ENCODE results near the gene SPINK9.
"Not testable (repeated sequence)": the region's sequence is repeated elsewhere in the genome, so short reads cannot be mapped to it uniquely, and the experiment has no call there.

SPINK9 gene

GRCh38 chr5:148335259-148335658 lies at the start of gene SPINK9:
Gene SPINK9 (plus strand): TSS chr5:148335559. CDS start chr5:148335614, 55 bp downstream.
- Mint-ChIP-seq H3K27me3 (peaks cover 8% of the 10 kb centered on the region), H3K4me3 (no peak within 1 kb of the TSS), H3K27ac (no peak within 1 kb of the TSS), H3K9me3 (peaks cover 6% of the 10 kb centered on the region), H3K36me3 (peaks cover 5% of the 10 kb centered on the region), H3K4me1 (peaks cover 5% of the 10 kb centered on the region)
- no peak for ATAC-seq

DNA sequence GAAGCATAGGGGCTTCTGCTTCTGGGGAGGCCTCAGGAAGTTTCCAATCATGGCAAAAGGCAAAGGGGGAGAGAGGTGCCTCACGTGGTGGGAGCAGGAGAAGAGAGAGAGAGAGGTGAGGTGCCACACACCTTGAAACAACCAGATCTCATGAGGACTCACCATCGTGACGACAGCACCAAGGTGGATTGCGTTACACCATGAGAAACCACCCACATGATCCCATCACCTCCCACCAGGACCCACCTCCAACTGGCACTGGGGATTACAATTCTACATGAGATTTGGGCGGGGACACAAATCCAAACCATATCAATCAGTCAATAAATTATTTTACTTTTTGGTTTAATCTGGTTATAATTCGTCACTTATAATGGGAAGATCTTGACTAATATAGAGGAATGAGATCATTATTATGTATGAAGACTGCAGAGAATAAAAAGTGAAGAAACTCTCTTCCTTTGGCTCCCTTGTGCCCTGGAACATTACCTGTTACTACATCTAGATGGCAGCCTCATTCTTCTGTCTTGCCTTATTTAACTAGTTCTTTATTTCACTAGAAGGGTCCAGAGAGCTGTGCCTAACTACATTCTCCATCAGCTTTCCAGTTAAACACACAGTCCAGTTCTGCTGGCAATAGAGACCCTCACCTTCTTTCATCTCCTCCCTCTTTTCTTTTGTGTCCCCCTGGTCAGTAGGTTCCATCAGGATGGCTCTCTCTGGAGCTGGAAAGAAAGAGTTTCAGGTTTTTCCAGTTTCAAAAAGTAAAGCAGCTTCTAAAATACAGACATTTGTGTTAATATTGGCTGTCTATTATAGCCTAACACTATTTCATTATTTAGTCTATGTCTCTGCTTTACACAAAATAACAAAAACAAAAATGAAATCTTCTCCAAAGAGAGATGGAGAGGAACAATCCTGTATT lies 44.8 kb upstream of the SPINK9 start:
- H3K27ac Mint-ChIP-seq: no peak overlapping the region
- H3K27me3 Mint-ChIP-seq: no peaks in the 10 kb centered on the region
- H3K36me3 Mint-ChIP-seq: no peaks in the 10 kb centered on the region

DNA sequence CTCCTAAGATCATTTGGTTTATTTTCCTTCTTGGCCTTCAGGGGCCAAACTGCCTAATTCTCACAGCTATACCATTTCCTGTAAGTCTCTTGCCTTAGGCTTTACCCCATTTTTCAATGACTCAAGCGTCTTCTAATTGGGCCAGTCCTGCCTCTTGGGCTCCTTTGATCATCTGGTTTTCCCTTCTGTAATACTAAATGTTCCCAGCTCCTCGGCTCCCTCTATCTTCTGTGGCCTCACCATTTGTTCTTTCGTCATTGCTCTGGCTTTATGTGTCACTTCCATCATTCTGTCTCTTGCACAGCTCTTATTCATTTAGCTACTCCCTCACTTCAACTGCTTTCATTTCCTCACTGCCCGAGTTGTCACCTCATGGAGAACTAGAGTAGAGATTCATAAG lies 37.6 kb upstream of the SPINK9 start:
- no peaks in the 10 kb centered on the region for H3K4me1 Mint-ChIP-seq
- no peaks in the 10 kb centered on the region for H3K9me3 Mint-ChIP-seq
- no peaks in the 10 kb centered on the region for H3K36me3 Mint-ChIP-seq
- no peak for ATAC-seq
- no peak overlapping the region for H3K4me3 Mint-ChIP-seq
- H3K27me3 Mint-ChIP-seq: no peaks in the 10 kb centered on the region
- H3K27ac Mint-ChIP-seq: no peak overlapping the region

More for the DNA sequence above, 44.8 kb upstream of the SPINK9 start:
- Mint-ChIP-seq H3K4me3 (no peak overlapping the region), H3K9me3 (no peaks in the 10 kb centered on the region), H3K4me1 (no peaks in the 10 kb centered on the region)
- no peak for ATAC-seq

GRCh38 chr5:148306446-148306845 lies 28.9 kb upstream of the SPINK9 start:
- Mint-ChIP-seq H3K4me3 (no peak overlapping the region), H3K27me3 (peaks cover 14% of the 10 kb centered on the region), H3K36me3 (peaks cover 6% of the 10 kb centered on the region), H3K9me3 (peaks cover 12% of the 10 kb centered on the region), H3K4me1 (no peaks in the 10 kb centered on the region), H3K27ac (no peak overlapping the region)
- ATAC-seq: no peak

DNA sequence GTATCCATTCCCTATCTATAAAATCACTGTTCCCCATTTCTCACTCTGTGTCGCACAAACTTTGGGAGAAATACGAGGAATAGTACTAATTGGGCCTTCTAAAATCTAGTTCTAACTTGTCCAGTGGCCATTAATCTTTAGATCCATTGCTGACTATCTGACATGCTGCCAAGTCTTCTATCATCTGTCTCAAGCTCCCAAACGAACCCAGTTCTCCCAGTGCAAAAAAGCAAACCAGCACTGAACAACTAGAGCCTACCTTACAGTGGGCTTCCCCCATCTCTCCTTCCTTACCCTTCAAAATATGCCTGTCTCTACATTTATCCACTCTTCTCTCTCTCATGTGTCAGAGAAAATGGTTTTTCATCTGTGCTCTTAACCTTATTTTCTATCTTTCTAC lies 26.3 kb upstream of the SPINK9 start:
- ATAC-seq: no peak
- no peak overlapping the region for H3K4me3 Mint-ChIP-seq
- no peaks in the 10 kb centered on the region for H3K4me1 Mint-ChIP-seq
- peaks cover 14% of the 10 kb centered on the region for H3K27me3 Mint-ChIP-seq
- H3K9me3 Mint-ChIP-seq: peaks cover 12% of the 10 kb centered on the region
- H3K27ac Mint-ChIP-seq: no peak overlapping the region
- peaks cover 6% of the 10 kb centered on the region for H3K36me3 Mint-ChIP-seq

DNA sequence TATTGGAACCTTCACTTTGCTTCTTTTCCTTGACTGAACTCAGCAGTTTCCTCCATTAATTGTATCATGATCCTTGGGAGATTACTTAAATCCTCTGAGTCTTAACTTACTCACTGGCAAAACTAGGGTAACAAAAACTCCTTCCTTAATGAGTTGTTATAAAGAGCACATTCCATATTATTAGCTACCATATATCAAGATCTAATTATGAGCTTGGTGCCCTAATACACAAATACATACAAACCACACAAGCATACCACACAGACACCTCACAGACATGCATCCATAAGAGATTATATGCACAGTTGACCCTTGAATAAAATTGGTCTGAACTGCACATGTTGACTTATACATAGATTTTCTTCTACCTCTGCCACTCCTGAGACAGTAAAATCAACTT lies 25.6 kb upstream of the SPINK9 start:
- no peak overlapping the region for H3K4me3 Mint-ChIP-seq
- no peaks in the 10 kb centered on the region for H3K4me1 Mint-ChIP-seq
- ATAC-seq: no peak
- peaks cover 12% of the 10 kb centered on the region for H3K9me3 Mint-ChIP-seq
- peaks cover 14% of the 10 kb centered on the region for H3K27me3 Mint-ChIP-seq
- H3K27ac Mint-ChIP-seq: no peak overlapping the region
- peaks cover 6% of the 10 kb centered on the region for H3K36me3 Mint-ChIP-seq

DNA sequence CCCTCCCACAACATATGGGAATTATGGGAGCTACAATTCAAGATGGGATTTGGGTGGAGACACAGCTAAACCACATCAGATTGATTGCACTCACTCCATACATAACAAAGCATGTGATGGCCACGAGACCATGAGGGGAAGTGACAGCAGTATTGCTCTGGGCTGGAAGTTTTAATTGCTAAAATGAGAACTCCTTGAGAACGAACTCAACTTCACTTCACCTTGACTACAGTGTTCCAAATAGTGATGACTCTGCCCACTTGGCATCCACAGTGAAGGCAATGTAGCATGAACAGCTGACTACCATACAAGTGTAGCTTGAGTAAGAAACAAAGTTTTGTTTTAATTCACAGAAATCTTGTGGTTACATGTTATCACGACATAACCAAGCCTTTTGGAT lies 23.9 kb upstream of the SPINK9 start:
- Mint-ChIP-seq H3K9me3 (peaks cover 12% of the 10 kb centered on the region), H3K36me3 (peaks cover 6% of the 10 kb centered on the region), H3K4me1 (no peaks in the 10 kb centered on the region), H3K27ac (no peak overlapping the region), H3K27me3 (peaks cover 14% of the 10 kb centered on the region), H3K4me3 (no peak overlapping the region)
- ATAC-seq: no peak

DNA sequence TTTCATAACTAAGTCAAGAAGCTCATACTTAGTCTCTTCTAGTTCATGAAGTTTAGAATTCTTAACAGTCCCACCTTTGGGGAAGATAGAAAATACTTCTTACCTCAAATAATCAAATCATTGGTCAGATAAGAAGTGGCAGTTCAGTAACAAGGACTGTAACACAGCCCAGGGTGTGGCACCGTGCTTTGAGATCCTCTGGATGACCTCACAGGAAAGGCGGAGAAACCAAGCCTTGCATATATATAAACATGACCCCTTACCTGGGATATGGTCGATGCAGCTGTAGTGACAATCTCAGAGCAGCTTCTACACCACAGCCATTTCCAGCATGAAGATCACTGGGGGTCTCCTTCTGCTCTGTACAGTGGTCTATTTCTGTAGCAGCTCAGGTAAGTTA lies 23.2 kb upstream of the SPINK9 start, which contains the start of gene SPINK7:
SPINK7 (plus strand) TSS at position 271 of the 400 bp plus-strand sequence; CDS start at position 332, 61 bp downstream.
- H3K4me3 Mint-ChIP-seq: no peak within 1 kb of the TSS
- peaks cover 6% of the 10 kb centered on the region for H3K36me3 Mint-ChIP-seq
- no peak for ATAC-seq
- H3K9me3 Mint-ChIP-seq: peaks cover 12% of the 10 kb centered on the region
- no peak within 1 kb of the TSS for H3K27ac Mint-ChIP-seq
- peaks cover 14% of the 10 kb centered on the region for H3K27me3 Mint-ChIP-seq
- no peaks in the 10 kb centered on the region for H3K4me1 Mint-ChIP-seq

- Mint-ChIP-seq H3K4me1 (no peaks in the 10 kb centered on the region), H3K9me3 (peaks cover 7% of the 10 kb centered on the region), H3K27ac (no peak overlapping the region), H3K36me3 (peaks cover 6% of the 10 kb centered on the region), H3K27me3 (peaks cover 8% of the 10 kb centered on the region), H3K4me3 (no peak overlapping the region)
- no peak for ATAC-seq
These were observed 21.2 kb upstream of the SPINK9 start for GRCh38 chr5:148314187-148314586.

GRCh38 chr5:148314731-148315130 lies 20.6 kb upstream of the SPINK9 start:
- Mint-ChIP-seq H3K27me3 (peaks cover 3% of the 10 kb centered on the region), H3K27ac (no peak overlapping the region), H3K36me3 (peaks cover 5% of the 10 kb centered on the region), H3K4me3 (no peak overlapping the region), H3K4me1 (no peaks in the 10 kb centered on the region), H3K9me3 (peaks cover 2% of the 10 kb centered on the region)
- no peak for ATAC-seq

GRCh38 chr5:148320011-148320963 lies 15.1 kb upstream of the SPINK9 start:
- H3K27ac Mint-ChIP-seq: peak overlapping the region; percentile 44
- H3K4me1 Mint-ChIP-seq, H3K9me3 Mint-ChIP-seq, H3K36me3 Mint-ChIP-seq, ATAC-seq, H3K27me3 Mint-ChIP-seq: not testable (repeated sequence)
- H3K4me3 Mint-ChIP-seq: peak overlapping the region; percentile 73

GRCh38 chr5:148333262-148333849 lies 2.0 kb upstream of the SPINK9 start:
- ATAC-seq: no peak
- Mint-ChIP-seq H3K27ac (no peak overlapping the region), H3K36me3 (peaks cover 5% of the 10 kb centered on the region), H3K4me3 (no peak overlapping the region), H3K4me1 (peaks cover 5% of the 10 kb centered on the region), H3K27me3 (peaks cover 8% of the 10 kb centered on the region), H3K9me3 (peaks cover 15% of the 10 kb centered on the region)

GRCh38 chr5:148336704-148337435 lies 1.5 kb downstream of the SPINK9 start:
- Mint-ChIP-seq H3K36me3 (peaks cover 3% of the 10 kb centered on the region), H3K27me3 (no peaks in the 10 kb centered on the region), H3K9me3 (no peaks in the 10 kb centered on the region), H3K27ac (no peak overlapping the region), H3K4me3 (no peak overlapping the region), H3K4me1 (peaks cover 5% of the 10 kb centered on the region)
- peak; percentile 74 for ATAC-seq

- Mint-ChIP-seq H3K27ac (no peak overlapping the region), H3K36me3 (peaks cover 5% of the 10 kb centered on the region), H3K27me3 (no peaks in the 10 kb centered on the region), H3K4me1 (no peaks in the 10 kb centered on the region), H3K9me3 (no peaks in the 10 kb centered on the region), H3K4me3 (no peak overlapping the region)
- ATAC-seq: no peak
These were observed 7.1 kb downstream of the SPINK9 start for GRCh38 chr5:148342371-148343045.

Data from stimulated activated memory B cell treated with anti-CD40 and anti-IgM and Interleukin-4, amounts not matched to agents 10 μg/mL and 1 μg/mL and 100 μg/mL, for 72 hours (primary cell).